Tibial nerve (tissue), 4 donors: ENCODE results near the gene WDR73. TPM values are rescaled to one million over a fixed set of nuclear protein-coding genes. Genes with fewer than 3 reads are reported as not detected.

Experiments
- DNase-seq, 2 donors: peaks; one replicate each; pipeline ENCODE4 v3.0.0-alpha.2; 2019; ENCODE audit warnings: low spot score in 2 of 2
- H3K27ac ChIP-seq, 4 donors: fragments of 200-600 bp; sonication (generic) in 3 of 4; one replicate each; pipeline ENCODE4 v1.5.1; 2017 to 2019; ENCODE audit warnings: mild to moderate bottlenecking in 1 of 4
- H3K27me3 ChIP-seq, 2 donors: fragments of 200-600 bp; sonication (generic) in 1 of 2; one replicate each; pipeline versions ENCODE4 v1.5.1 to v1.6.0; 2017 to 2019
- H3K36me3 ChIP-seq, 3 donors: fragments of 200-600 bp; sonication (generic); one replicate each; pipeline ENCODE4 v1.5.1; 2018 to 2019
- H3K4me1 ChIP-seq, 4 donors: fragments of 200-600 bp; sonication (generic) in 3 of 4; one replicate each; pipeline ENCODE4 v1.5.1; 2017 to 2019
- H3K4me3 ChIP-seq, 4 donors: fragments of 200-600 bp; sonication (generic) in 3 of 4; one replicate each; pipeline ENCODE4 v1.5.1; 2017 to 2019; ENCODE audit warnings: mild to moderate bottlenecking in 1 of 4, moderate library complexity in 1 of 4
- H3K9me3 ChIP-seq, 4 donors: fragments of 200-600 bp; sonication (generic) in 3 of 4; one replicate each; pipeline ENCODE4 v1.5.1; 2017 to 2019
- CTCF ChIP-seq, 5 experiments: fragments of 200-600 bp in 3 of 5; fragments of 450-650 bp in 2 of 5; sonication (generic) in 3 of 5; IDR thresholded peaks; one replicate each; pipeline ENCODE4 v1.5.1; 2016 to 2019; ENCODE audit warnings: antibody characterized with exemption in 5 of 5, mild to moderate bottlenecking in 3 of 5, moderate library complexity in 2 of 5
- EP300 ChIP-seq, 2 donors: sonication (generic); formaldehyde crosslinking; IDR thresholded peaks; one replicate each; pipeline ENCODE4 v1.6.1; 2017; ENCODE audit warnings: antibody characterized with exemption in 2 of 2, mild to moderate bottlenecking in 1 of 2
- POLR2A ChIP-seq, 2 donors: fragments of 450-650 bp; IDR thresholded peaks; one replicate each; pipeline ENCODE4 v1.6.1; 2017; ENCODE audit warnings: antibody characterized with exemption in 2 of 2, mild to moderate bottlenecking in 2 of 2, moderate library complexity in 2 of 2
- WGBS, 2 donors: methylation state at CpG; one replicate each; pipeline ENCODE4 v1.1.5; 2018; 5-methylcytosine and 5-hydroxymethylcytosine counted together
- total RNA-seq, 4 donors: library from RNA; depleted of rRNA; stranded (reverse); fragments of >200 nt; gene quantifications; one replicate each; pipeline ENCODE4 v1.1.0, GENCODE V29; 2016

WDR73 gene
- total RNA-seq, 4 donors from 2014 or later = 19.7 to 40.2 (median 32.3) TPM

- Histone ChIP-seq H3K4me3 (no peak overlapping the region), H3K36me3 (peaks cover 0 to 29% (median 0%) of the 10 kb centered on the region in 3 donors), H3K9me3 (no peaks in the 10 kb centered on the region), H3K4me1 (peaks cover 0 to 25% (median 16%) of the 10 kb centered on the region in 4 donors), H3K27me3 (no peaks in the 10 kb centered on the region), H3K27ac (no peak overlapping the region)
- WGBS, 2 donors = 87 to 88% methylated on average over 9 of the region's 9 CpGs
- DNase-seq = no peak
- TF ChIP-seq EP300 (IDR thresholded peaks at IDR 0.05) (no peak), POLR2A (IDR thresholded peaks at IDR 0.05) (no peak), CTCF (IDR thresholded peaks at IDR 0.05) (no peak)
Observed at GRCh38 chr15:84629033-84629432, 25.1 kb downstream of the WDR73 start.

- WGBS, 2 donors = 85 to 90% methylated on average over 2 of the region's 2 CpGs
- no peak overlapping the region for H3K4me3 ChIP-seq
- no peak for TF ChIP-seq CTCF (IDR thresholded peaks at IDR 0.05)
- TF ChIP-seq EP300 (IDR thresholded peaks at IDR 0.05) = no peak
- no peak for TF ChIP-seq POLR2A (IDR thresholded peaks at IDR 0.05)
- peaks cover 7 to 68% (median 18%) of the 10 kb centered on the region in 3 donors for H3K36me3 ChIP-seq
- peaks cover 0 to 2% (median 0%) of the 10 kb centered on the region in 4 donors for H3K4me1 ChIP-seq
- H3K27ac ChIP-seq = no peak overlapping the region
- DNase-seq = no peak
- H3K9me3 ChIP-seq = peaks cover 0 to 21% (median 4%) of the 10 kb centered on the region in 4 donors
- H3K27me3 ChIP-seq = no peaks in the 10 kb centered on the region
Observed at GRCh38 chr15:84625123-84625522, 29.0 kb downstream of the WDR73 start.

GRCh38 chr15:84624359-84624758 lies 29.7 kb downstream of the WDR73 start:
- WGBS, 2 donors = 82 to 91% methylated on average over 6 to 7 of the region's 7 CpGs
- H3K4me1 ChIP-seq = no peaks in the 10 kb centered on the region
- TF ChIP-seq POLR2A (IDR thresholded peaks at IDR 0.05) (no peak), CTCF (IDR thresholded peaks at IDR 0.05) (no peak), EP300 (IDR thresholded peaks at IDR 0.05) (no peak)
- DNase-seq = no peak
- H3K27me3 ChIP-seq = no peaks in the 10 kb centered on the region
- H3K4me3 ChIP-seq = no peak overlapping the region
- no peak overlapping the region for H3K27ac ChIP-seq
- H3K9me3 ChIP-seq = peaks cover 0 to 21% (median 4%) of the 10 kb centered on the region in 4 donors
- H3K36me3 ChIP-seq = peaks cover 7 to 76% (median 18%) of the 10 kb centered on the region in 3 donors

GRCh38 chr15:84621358-84621979 lies 32.6 kb downstream of the WDR73 start:
- no peaks in the 10 kb centered on the region for H3K4me1 ChIP-seq
- H3K9me3 ChIP-seq = peaks cover 0 to 21% (median 4%) of the 10 kb centered on the region in 4 donors
- H3K36me3 ChIP-seq = peaks cover 7 to 81% (median 18%) of the 10 kb centered on the region in 3 donors
- no peak overlapping the region for H3K27ac ChIP-seq
- no peak overlapping the region for H3K4me3 ChIP-seq
- no peak for DNase-seq
- 95 to 96% methylated on average over 17 of the region's 17 CpGs for WGBS, 2 donors
- TF ChIP-seq EP300 (IDR thresholded peaks at IDR 0.05) (no peak), POLR2A (IDR thresholded peaks at IDR 0.05) (no peak), CTCF (IDR thresholded peaks at IDR 0.05) (no peak)
- no peaks in the 10 kb centered on the region for H3K27me3 ChIP-seq

GRCh38 chr15:84620626-84621025 lies 33.5 kb downstream of the WDR73 start:
- WGBS, 2 donors = 96 to 97% methylated on average over 8 of the region's 8 CpGs
- Histone ChIP-seq H3K9me3 (peaks cover 0 to 21% (median 4%) of the 10 kb centered on the region in 4 donors), H3K27ac (no peak overlapping the region), H3K36me3 (peaks cover 7 to 73% (median 18%) of the 10 kb centered on the region in 3 donors), H3K4me3 (no peak overlapping the region), H3K4me1 (no peaks in the 10 kb centered on the region), H3K27me3 (no peaks in the 10 kb centered on the region)
- no peak for DNase-seq
- no peak for TF ChIP-seq EP300 (IDR thresholded peaks at IDR 0.05)
- no peak for TF ChIP-seq CTCF (IDR thresholded peaks at IDR 0.05)
- TF ChIP-seq POLR2A (IDR thresholded peaks at IDR 0.05) = no peak
